Measurements from ENCODE around the gene WHRN.

The WHRN gene

GRCh38 chr9:114492991-114493390, 12.3 kb downstream of the WHRN start:
- DNase-seq (ENCODE audit: low spot score) = no peak
- no peak for FAIRE-seq

- FAIRE-seq (no peak), DNase-seq (ENCODE audit: low spot score) (no peak)
These were observed 13.8 kb downstream of the WHRN start for GRCh38 chr9:114491430-114492003.

DNA sequence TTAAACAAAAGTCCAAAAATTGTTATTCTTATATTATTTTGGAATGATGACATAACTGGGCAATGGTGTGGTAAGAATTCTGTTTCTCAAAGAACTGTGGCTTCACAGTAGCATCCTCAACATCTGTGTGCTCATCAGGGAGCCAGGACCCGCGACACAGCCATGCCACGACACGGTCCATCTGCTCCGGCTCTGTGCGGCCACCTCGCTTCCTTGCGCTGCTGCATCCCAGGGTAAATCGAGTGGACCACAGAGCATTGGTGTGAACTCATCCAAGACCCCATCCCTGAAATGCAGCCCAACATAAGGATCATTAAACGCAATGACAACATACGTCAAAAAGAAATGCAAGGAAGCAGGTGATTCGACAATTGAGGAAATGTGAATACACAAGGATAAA, 15.3 kb downstream of the WHRN start:
- no peak for FAIRE-seq
- DNase-seq (ENCODE audit: low spot score) = no peak

DNA sequence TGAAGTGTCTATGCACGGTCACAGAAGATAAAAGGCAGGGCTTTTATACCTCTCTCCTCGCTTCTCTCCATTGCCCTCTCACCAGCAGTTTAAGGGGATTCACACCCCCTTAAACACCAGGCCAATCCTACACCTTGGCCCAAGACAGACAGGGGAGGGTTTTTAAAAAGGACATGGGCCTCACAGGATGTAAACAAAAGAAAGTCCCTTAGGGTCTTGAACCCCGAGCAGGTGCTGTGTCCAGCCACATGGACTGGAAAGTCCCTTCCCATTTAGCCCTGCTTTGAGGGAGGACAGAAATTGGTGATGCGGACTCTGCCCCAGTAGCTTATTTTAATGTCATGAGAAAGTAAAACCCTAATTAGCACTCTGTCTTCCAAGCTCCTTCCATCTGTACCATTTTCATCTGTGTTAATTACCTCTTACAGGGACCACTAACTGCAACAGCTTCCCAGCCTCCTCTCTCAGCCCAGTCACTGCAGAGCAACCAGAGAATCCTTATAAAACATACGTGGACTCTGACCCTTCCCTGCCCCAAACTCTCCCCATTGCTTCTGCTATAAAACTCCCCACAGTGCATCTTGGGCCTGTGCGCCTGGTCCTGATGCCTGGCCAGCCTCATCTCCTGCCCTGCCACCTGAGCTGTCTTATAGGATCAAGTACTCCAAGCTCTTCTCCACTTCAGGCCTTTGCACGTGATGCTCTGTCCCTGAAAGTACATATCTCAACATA, 16.7 kb downstream of the WHRN start:
- no peak for FAIRE-seq
- DNase-seq (ENCODE audit: low spot score) = no peak

DNA sequence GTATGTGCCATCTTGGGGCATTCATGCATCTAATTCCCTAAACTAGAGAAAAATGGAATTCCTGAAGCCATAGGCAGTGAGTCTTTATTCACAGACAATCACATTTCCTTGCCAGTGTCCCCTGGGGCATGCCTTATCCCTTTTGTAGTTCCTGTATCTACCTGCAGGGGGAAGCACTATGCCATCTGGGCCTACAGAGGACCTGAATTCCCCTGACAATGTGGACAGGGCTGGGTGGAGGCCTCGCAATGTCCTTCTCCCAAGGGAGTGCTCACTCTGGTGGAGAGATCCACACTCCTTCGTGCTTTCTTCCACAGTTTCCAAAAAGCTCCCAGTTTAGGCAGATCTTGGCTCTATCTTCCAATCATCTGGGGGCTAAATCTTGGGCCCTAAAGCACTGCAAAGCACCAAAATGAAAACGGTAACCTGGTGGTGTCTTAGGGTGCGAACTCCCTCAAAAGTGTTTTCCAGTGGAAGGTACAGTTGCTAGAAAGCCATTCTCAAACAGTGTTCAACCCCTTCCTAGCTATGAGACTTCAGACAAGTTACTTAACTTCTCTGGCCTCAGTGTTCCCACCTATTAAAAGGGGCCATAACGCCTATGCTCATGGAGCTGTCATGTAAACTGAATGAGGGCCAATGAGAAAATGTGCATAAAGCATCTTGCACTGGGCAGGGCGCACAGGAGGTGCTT, 17.5 kb downstream of the WHRN start:
- FAIRE-seq (no peak), DNase-seq (ENCODE audit: low spot score) (peak; percentile 58)

DNA sequence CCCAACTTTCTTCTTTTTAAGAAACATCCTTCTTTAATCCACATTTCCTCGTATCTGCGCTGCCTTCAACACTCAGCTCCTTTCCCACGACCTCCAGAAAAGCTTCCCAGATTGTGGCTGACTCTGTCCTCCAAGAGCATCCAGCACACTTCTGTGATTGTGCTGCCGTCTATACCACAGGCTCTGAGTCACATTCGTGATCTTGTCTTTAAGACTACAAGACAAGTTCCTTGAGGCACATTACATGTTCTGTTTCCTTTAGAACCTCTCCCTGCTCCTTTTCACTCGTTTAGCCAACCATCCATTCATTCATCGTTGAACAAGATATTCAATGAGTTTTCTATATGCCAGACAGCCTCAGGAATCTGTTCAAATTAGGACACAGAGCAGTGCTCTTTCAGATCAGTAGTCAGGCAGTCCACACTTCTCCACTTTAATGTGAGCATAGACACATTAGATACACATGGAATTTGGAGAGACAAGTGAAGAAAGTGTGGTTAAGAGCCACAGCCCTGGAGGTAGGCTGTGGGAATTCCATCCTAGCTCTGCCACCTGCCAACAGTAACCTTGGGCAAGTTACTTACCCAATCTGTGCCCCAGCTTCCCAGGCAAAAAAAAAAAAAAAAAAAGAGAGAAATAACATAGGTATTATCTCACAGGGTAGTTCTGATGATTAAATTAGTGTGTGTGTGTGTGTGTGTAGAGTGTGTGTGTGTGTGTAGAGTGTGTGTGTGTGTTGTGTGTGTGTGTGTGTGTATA, 18.9 kb downstream of the WHRN start:
- FAIRE-seq (no peak), DNase-seq (ENCODE audit: low spot score) (no peak)

GRCh38 chr9:114484854-114485443, 20.3 kb downstream of the WHRN start:
- FAIRE-seq = no peak
- DNase-seq (ENCODE audit: low spot score) = peak; percentile 58

DNA sequence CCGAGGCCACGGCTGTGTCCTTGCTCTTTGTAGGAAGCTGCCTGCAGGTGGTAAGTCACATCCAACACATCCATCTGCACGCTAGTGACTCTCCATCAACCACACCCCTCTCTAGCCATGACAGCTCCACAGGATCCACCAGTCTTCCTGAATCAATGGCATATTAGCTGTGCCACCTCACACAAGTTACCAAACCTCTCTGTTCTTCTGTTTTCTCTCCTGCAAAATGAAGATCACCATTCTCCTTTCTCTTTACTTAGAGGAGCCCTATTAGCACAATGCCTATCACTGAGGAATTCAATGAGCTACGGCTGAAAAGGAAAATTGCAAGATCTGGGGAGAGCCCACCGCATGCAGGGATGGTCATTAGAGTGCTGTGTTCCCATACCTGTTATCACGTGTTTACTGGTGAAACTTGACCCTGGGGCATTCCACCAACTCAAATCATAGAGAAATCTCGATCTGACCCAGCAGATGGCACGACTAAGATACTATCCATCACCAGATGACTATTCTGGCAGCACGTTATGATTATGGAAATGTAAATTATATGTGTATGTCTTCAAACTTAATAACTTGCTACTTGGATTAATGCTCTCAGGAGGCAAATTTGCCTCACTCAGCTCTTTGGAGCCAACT, 20.9 kb downstream of the WHRN start:
- no peak for FAIRE-seq

GRCh38 chr9:114483499-114483898, 21.8 kb downstream of the WHRN start:
- DNase-seq (ENCODE audit: low spot score) = no peak
- FAIRE-seq = no peak

More for the DNA sequence above, 20.9 kb downstream of the WHRN start:
- DNase-seq (ENCODE audit: low spot score) = no peak

- DNase-seq (ENCODE audit: low spot score) = no peak
- no peak for FAIRE-seq
These were observed 22.7 kb downstream of the WHRN start for GRCh38 chr9:114482593-114482992.

DNA sequence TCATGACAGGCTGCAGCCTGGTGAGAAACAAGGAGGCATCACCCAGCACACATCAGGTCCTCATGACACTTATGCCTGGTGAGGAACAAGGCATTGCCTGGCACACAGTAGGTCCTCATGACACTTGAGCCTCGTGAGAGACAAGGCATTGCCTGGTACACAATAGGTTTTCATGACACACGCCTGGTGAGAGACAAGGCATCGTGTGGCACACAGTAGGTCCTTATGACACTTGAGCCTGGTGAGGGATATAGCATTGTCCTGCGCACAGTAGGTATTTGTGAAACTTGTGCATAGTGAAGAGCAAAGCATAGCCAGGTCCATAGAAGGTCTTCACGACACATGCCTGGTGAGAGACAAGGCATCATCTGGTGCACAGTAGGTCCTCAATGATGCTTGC, 23.5 kb downstream of the WHRN start:
- DNase-seq (ENCODE audit: low spot score) (no peak), FAIRE-seq (no peak)

DNA sequence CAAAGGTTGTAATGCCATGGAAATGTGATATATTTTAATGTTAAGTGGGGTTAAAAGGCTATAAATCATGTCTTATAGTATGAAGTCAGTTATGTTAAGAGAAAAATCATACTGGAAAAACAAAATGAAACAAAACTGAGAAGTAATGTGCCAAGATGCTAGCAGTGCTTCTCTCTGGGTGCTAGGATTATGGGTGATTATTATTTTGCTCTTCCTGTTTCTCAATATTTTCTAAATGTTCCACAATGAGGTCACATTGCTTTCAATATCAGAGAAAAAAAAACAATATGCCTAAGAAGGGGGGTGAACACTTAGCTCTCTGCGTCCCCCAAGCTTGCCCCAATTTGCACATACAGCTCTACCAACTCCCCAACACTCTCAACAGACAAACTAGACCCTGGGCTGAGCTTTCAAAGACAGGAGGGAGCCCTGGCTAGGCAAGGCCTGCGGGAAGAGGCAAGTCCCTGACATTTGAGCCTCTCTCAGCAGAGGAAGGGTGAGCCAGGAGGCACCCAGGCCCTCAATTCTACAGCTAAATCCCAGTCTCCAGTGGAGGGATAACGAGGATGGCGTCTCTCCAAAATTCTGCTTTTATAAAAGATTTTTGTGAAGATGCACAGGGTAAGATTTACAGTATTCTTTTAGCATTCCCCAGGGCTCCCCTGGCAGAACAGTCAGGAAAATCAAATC, 24.4 kb downstream of the WHRN start:
- DNase-seq (ENCODE audit: low spot score) = no peak
- no peak for FAIRE-seq

GRCh38 chr9:114478871-114479270, 26.4 kb downstream of the WHRN start:
- no peak for FAIRE-seq
- no peak for DNase-seq (ENCODE audit: low spot score)

GRCh38 chr9:114478459-114478858, 26.8 kb downstream of the WHRN start:
- no peak for FAIRE-seq
- DNase-seq (ENCODE audit: low spot score) = no peak

- FAIRE-seq (no peak), DNase-seq (ENCODE audit: low spot score) (no peak)
These were observed 27.6 kb downstream of the WHRN start for GRCh38 chr9:114477642-114478041.

GRCh38 chr9:114476891-114477469, 28.3 kb downstream of the WHRN start:
- DNase-seq (ENCODE audit: low spot score) (no peak), FAIRE-seq (no peak)

DNA sequence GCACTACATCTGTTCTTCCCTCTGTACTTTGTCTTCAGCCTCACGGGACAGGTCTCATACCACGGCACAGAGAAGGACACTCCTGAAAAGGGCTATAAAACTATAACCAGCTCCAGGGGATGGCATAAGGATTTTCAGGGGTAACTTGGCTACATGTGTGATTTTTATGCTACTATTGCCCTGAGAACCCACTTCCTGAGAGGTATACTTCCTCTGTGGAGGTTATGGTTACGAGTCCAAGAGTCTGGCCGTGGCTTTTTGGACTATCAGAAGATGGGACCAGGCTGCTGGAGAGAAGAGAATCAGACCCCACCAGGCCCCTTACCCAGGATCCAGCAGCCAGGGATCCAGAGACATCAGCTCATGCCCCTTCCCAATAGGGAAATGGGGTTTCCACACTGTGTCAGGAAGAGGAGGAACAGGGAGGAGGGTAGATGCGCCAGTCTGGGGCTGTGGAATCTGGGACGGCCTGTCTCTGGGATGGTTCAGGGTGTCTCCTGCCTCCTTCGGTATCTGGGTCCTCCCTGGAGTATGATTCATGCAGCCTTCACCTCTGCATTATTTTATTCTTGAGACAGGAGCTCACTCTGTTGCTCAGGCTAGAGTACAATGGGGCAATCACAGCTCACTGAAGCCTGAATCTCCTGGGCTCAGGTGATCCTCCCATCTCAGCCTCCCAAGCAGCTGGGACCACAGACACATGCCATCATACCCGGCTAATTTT, 29.7 kb downstream of the WHRN start:
- FAIRE-seq = no peak
- DNase-seq (ENCODE audit: low spot score) = no peak

GRCh38 chr9:114474425-114474824, 30.8 kb downstream of the WHRN start:
- FAIRE-seq = no peak
- no peak for DNase-seq (ENCODE audit: low spot score)

DNA sequence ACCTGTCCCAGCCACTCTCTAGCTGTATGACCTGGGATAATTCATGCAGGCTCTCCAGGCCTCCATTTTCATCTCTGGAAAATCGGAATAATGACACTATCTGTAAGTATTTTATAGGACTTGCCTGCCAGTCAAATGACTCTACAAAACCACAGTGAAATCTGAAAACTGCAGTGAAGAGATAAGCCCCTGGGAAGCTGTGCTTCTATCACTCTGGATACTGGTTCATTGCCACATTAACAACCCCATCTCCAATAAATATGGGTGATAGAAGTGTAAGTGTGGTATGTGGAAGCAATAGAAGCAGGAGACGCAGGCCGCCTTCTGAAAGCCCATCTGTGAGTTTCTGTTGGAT, 31.8 kb downstream of the WHRN start:
- no peak for FAIRE-seq

More for the DNA sequence above, 31.8 kb downstream of the WHRN start:
- no peak for DNase-seq (ENCODE audit: low spot score)

Data from RCC 7860 (cell line).